Liver (tissue), 3 donors: Measurements from ENCODE around the gene SLC2A6.

Source experiments
- ATF3 ChIP-seq: IDR thresholded peaks from 2 replicates; pipeline ENCODE4 v1.6.1; 2016; ENCODE audit warnings: antibody characterized with exemption
- CTCF ChIP-seq: fragments of 150-350 bp; IDR thresholded peaks from 2 replicates; pipeline ENCODE4 v1.5.1; 2017; ENCODE audit warnings: improper control_type of control experiment, low read depth, low read length; ENCODE audit not compliant: missing input control
- EGR1 ChIP-seq, 2 donors: IDR thresholded peaks; 2 replicates each; pipeline ENCODE4 v1.6.1; 2016 to 2018; ENCODE audit warnings: antibody characterized with exemption in 2 of 2, low read depth in 2 of 2
- GABPA ChIP-seq, 2 donors: IDR thresholded peaks in 1 of 2; conservative IDR thresholded peaks in 1 of 2; 2 replicates each; pipeline ENCODE4 v1.6.1; 2016; ENCODE audit warnings: antibody characterized with exemption in 2 of 2, mild to moderate bottlenecking in 1 of 2, moderate library complexity in 1 of 2
- JUND ChIP-seq, 2 donors: IDR thresholded peaks; 2 replicates each; pipeline ENCODE4 v1.6.1; 2016; ENCODE audit warnings: antibody characterized with exemption in 2 of 2
- MAX ChIP-seq: IDR thresholded peaks from 2 replicates; pipeline ENCODE4 v1.6.1; 2016; ENCODE audit warnings: antibody characterized with exemption
- NR2F2 ChIP-seq: IDR thresholded peaks from 2 replicates; pipeline ENCODE4 v1.6.1; 2016; ENCODE audit warnings: antibody characterized with exemption
- RAD21 ChIP-seq, 2 donors: IDR thresholded peaks; 2 replicates each; pipeline ENCODE4 v1.6.1; 2016; ENCODE audit warnings: antibody characterized with exemption in 2 of 2, mild to moderate bottlenecking in 2 of 2
- REST ChIP-seq: IDR thresholded peaks from 2 replicates; pipeline ENCODE4 v1.6.1; 2016; ENCODE audit warnings: antibody characterized with exemption, mild to moderate bottlenecking
- RXRA ChIP-seq, 2 donors: IDR thresholded peaks; 2 replicates each; pipeline ENCODE4 v1.6.1; 2017 to 2018; ENCODE audit warnings: antibody characterized with exemption in 2 of 2, mild to moderate bottlenecking in 1 of 2
- SP1 ChIP-seq: IDR thresholded peaks from 2 replicates; pipeline ENCODE4 v1.6.1; 2018; ENCODE audit warnings: antibody characterized with exemption, mild to moderate bottlenecking
- TAF1 ChIP-seq: conservative IDR thresholded peaks from 2 replicates; pipeline ENCODE4 v1.6.1; 2016; ENCODE audit warnings: antibody characterized with exemption, mild to moderate bottlenecking
- YY1 ChIP-seq: IDR thresholded peaks from 2 replicates; pipeline ENCODE4 v1.6.1; 2016; ENCODE audit warnings: antibody characterized with exemption, mild to moderate bottlenecking
- ZBTB33 ChIP-seq: IDR thresholded peaks from 2 replicates; pipeline ENCODE4 v1.6.1; 2016; ENCODE audit warnings: antibody characterized with exemption
- donor health status: healthy.
- donor health status: healthy.

GRCh38 chr9:133518706-133519449 lies 40.0 kb upstream of the SLC2A6 start:
- TF ChIP-seq CTCF (no peak), RAD21 (IDR thresholded peaks at IDR 0.05) (no peak), ZBTB33 (no peak), SP1 (no peak), REST (no peak), YY1 (no peak), TAF1 (no peak), EGR1 (IDR thresholded peaks at IDR 0.05; ENCODE audit: low read depth in 2 of 2) (no peak), ATF3 (no peak), GABPA (IDR thresholded peaks at IDR 0.05 in 1 of 2, conservative IDR thresholded peaks at IDR 0.05 in 1 of 2) (no peak), MAX (no peak), NR2F2 (no peak), JUND (IDR thresholded peaks at IDR 0.05) (no peak), RXRA (IDR thresholded peaks at IDR 0.05) (no peak)
